GM19328 (cell line): ENCODE data around the gene ANKMY1.

Experiments used
- ATAC-seq: cut with Tn5 transposase; IDR thresholded peaks from one replicate; pipeline ENCODE4 v1.9.1; 2021; ENCODE audit warnings: mild to moderate bottlenecking, moderate library complexity; ENCODE audit not compliant: unreplicated experiment

ANKMY1 gene

GRCh38 chr2:240437551-240437860, 120.3 kb downstream of the ANKMY1 start:
- no peak for ATAC-seq

GRCh38 chr2:240436683-240437550, 120.9 kb downstream of the ANKMY1 start:
- no peak for ATAC-seq

GRCh38 chr2:240435948-240436682, 121.7 kb downstream of the ANKMY1 start:
- no peak for ATAC-seq

- peak; percentile 41 for ATAC-seq
Observed at GRCh38 chr2:240435457-240435947, 122.3 kb downstream of the ANKMY1 start, which contains the start of gene GPC1. Gene GPC1 (plus strand): TSS chr2:240435663. CDS start chr2:240435919, 256 bp downstream.

- peak; percentile 55 for ATAC-seq
Observed at GRCh38 chr2:240434728-240435456, 122.9 kb downstream of the ANKMY1 start.

GRCh38 chr2:240433973-240434727, 123.6 kb downstream of the ANKMY1 start:
- ATAC-seq, result no peak

GRCh38 chr2:240432820-240433801, 124.7 kb downstream of the ANKMY1 start:
- ATAC-seq, result no peak

GRCh38 chr2:240432430-240432819, 125.4 kb downstream of the ANKMY1 start:
- ATAC-seq, result no peak

GRCh38 chr2:240431661-240432424, 125.9 kb downstream of the ANKMY1 start:
- ATAC-seq, result no peak

- ATAC-seq, result no peak
Observed at GRCh38 chr2:240431271-240431660, 126.5 kb downstream of the ANKMY1 start.

- no peak for ATAC-seq
Observed at GRCh38 chr2:240430595-240430994, 127.2 kb downstream of the ANKMY1 start.

GRCh38 chr2:240429872-240430491, 127.8 kb downstream of the ANKMY1 start:
- no peak for ATAC-seq
